Vagina (tissue), 2 donors: ENCODE measurements around the gene ALKBH6. TPM values are rescaled to one million over a fixed set of nuclear protein-coding genes. Genes with fewer than 3 reads are reported as not detected.

Experiments
- DNase-seq, 2 donors: peaks; one replicate each; pipeline ENCODE4 v3.0.0-alpha.2; 2017; ENCODE audit errors: extremely low spot score in 2 of 2
- H3K27ac ChIP-seq: fragments of 200-600 bp; sonication (generic); one replicate; pipeline ENCODE4 v1.5.1; 2019
- H3K27me3 ChIP-seq: fragments of 200-600 bp; sonication (generic); one replicate; pipeline ENCODE4 v1.5.1; 2019
- H3K36me3 ChIP-seq, 2 donors: fragments of 200-600 bp; sonication (generic); one replicate each; pipeline ENCODE4 v1.5.1; 2017 to 2019
- H3K4me1 ChIP-seq: fragments of 200-600 bp; sonication (generic); one replicate; pipeline ENCODE4 v1.5.1; 2019
- H3K4me3 ChIP-seq, 2 donors: fragments of 200-600 bp; sonication (generic); 1 replicate in 1 of 2; 2 replicates in 1 of 2; pipeline ENCODE4 v1.5.1; 2016 to 2019
- H3K9me3 ChIP-seq: fragments of 200-600 bp; sonication (generic); one replicate; pipeline ENCODE4 v1.5.1; 2019
- CTCF ChIP-seq, 3 experiments: fragments of 450-650 bp in 2 of 3; fragments of 200-600 bp in 1 of 3; sonication (generic) in 1 of 3; IDR thresholded peaks; one replicate each; pipeline ENCODE4 v1.5.1; 2017 to 2019; ENCODE audit warnings: antibody characterized with exemption in 3 of 3, mild to moderate bottlenecking in 2 of 3, moderate library complexity in 2 of 3
- POLR2A ChIP-seq, 2 donors: fragments of 450-650 bp; IDR thresholded peaks; one replicate each; pipeline ENCODE4 v1.6.1; 2017; ENCODE audit warnings: antibody characterized with exemption in 2 of 2, mild to moderate bottlenecking in 2 of 2, moderate library complexity in 2 of 2
- POLR2AphosphoS5 ChIP-seq, 2 donors: sonication (generic); formaldehyde crosslinking; IDR thresholded peaks; one replicate each; pipeline ENCODE4 v1.9.0; 2017; ENCODE audit warnings: antibody characterized with exemption in 2 of 2, mild to moderate bottlenecking in 2 of 2, low read depth in 1 of 2; ENCODE audit not compliant: insufficient read depth in 1 of 2
- intact Hi-C: fragments of 100-400 bp; cut with DNase I; formaldehyde crosslinking; loops from one replicate; pipeline ENCODE4 v1.15.1; 2023
- total RNA-seq: library from RNA; depleted of rRNA; stranded (reverse); fragments of >200 nt; gene quantifications from one replicate; pipeline ENCODE4 v1.2.3, GENCODE V29; 2016

Gene ALKBH6
- total RNA-seq, 1 donor from 2014 or later, result 21.9 TPM

- H3K4me1 ChIP-seq, result peaks cover 15% of the 10 kb centered on the region
- peaks cover 0 to 18% of the 10 kb centered on the region in 2 donors for H3K36me3 ChIP-seq
Measured at GRCh38 chr19:36028313-36029041, 14.5 kb upstream of the ALKBH6 start.

GRCh38 chr19:36027696-36028095 is 13.7 kb upstream of the ALKBH6 start:
- no peak for DNase-seq
- Histone ChIP-seq H3K27me3 (no peaks in the 10 kb centered on the region), H3K9me3 (no peaks in the 10 kb centered on the region), H3K27ac (no peak overlapping the region), H3K4me1 (peaks cover 14% of the 10 kb centered on the region), H3K36me3 (peaks cover 0 to 25% of the 10 kb centered on the region in 2 donors), H3K4me3 (no peak overlapping the region)
- TF ChIP-seq POLR2AphosphoS5 (IDR thresholded peaks at IDR 0.05; ENCODE audit: insufficient read depth in 1 of 2, low read depth in 1 of 2), result no peak
- no peak for TF ChIP-seq CTCF (IDR thresholded peaks at IDR 0.05)
- TF ChIP-seq POLR2A (IDR thresholded peaks at IDR 0.05), result no peak
- intact Hi-C loops, result no loop called here

More at GRCh38 chr19:36028313-36029041, 14.5 kb upstream of the ALKBH6 start:
- no peak overlapping the region for H3K27ac ChIP-seq
- H3K27me3 ChIP-seq, result no peaks in the 10 kb centered on the region
- intact Hi-C loops, result no loop called here
- TF ChIP-seq CTCF (IDR thresholded peaks at IDR 0.05), result no peak
- no peak for TF ChIP-seq POLR2A (IDR thresholded peaks at IDR 0.05)
- TF ChIP-seq POLR2AphosphoS5 (IDR thresholded peaks at IDR 0.05; ENCODE audit: insufficient read depth in 1 of 2, low read depth in 1 of 2), result no peak
- H3K9me3 ChIP-seq, result no peaks in the 10 kb centered on the region
- DNase-seq, result no peak
- H3K4me3 ChIP-seq, result no peak overlapping the region

- intact Hi-C loops, result no loop called here
- Histone ChIP-seq H3K36me3 (peaks cover 0 to 31% of the 10 kb centered on the region in 2 donors), H3K4me1 (no peaks in the 10 kb centered on the region), H3K27me3 (no peaks in the 10 kb centered on the region), H3K4me3 (no peak overlapping the region), H3K9me3 (no peaks in the 10 kb centered on the region), H3K27ac (no peak overlapping the region)
- TF ChIP-seq POLR2AphosphoS5 (IDR thresholded peaks at IDR 0.05; ENCODE audit: insufficient read depth in 1 of 2, low read depth in 1 of 2) (no peak), CTCF (IDR thresholded peaks at IDR 0.05) (no peak), POLR2A (IDR thresholded peaks at IDR 0.05) (no peak)
- no peak for DNase-seq
Measured at GRCh38 chr19:36026091-36026876, 12.3 kb upstream of the ALKBH6 start.

GRCh38 chr19:36025541-36025940 is 11.5 kb upstream of the ALKBH6 start:
- H3K4me3 ChIP-seq, result no peak overlapping the region
- H3K36me3 ChIP-seq, result peaks cover 0 to 31% of the 10 kb centered on the region in 2 donors
- no peaks in the 10 kb centered on the region for H3K4me1 ChIP-seq
- H3K27me3 ChIP-seq, result no peaks in the 10 kb centered on the region
- H3K9me3 ChIP-seq, result no peaks in the 10 kb centered on the region
- TF ChIP-seq CTCF (IDR thresholded peaks at IDR 0.05), result no peak
- no peak for TF ChIP-seq POLR2A (IDR thresholded peaks at IDR 0.05)
- TF ChIP-seq POLR2AphosphoS5 (IDR thresholded peaks at IDR 0.05; ENCODE audit: insufficient read depth in 1 of 2, low read depth in 1 of 2), result no peak
- no peak for DNase-seq
- H3K27ac ChIP-seq, result no peak overlapping the region
- intact Hi-C loops, result no loop called here
